Epithelial cell of prostate (primary cell): Measurements from ENCODE around the gene POGLUT3.

Experiments used
- DNase-seq: peaks from one replicate; pipeline ENCODE4 v3.0.0-alpha.2; 2011; ENCODE audit warnings: low read depth, low spot score
- H3K27ac ChIP-seq: fragments of 450-650 bp; 2 replicates; pipeline ENCODE4 v1.5.1; 2017; ENCODE audit warnings: mild to moderate bottlenecking

The POGLUT3 gene

GRCh38 chr11:108498046-108498815 lies at the start of gene POGLUT3:
POGLUT3 (minus strand) TSS chr11:108498384; CDS start chr11:108498366, 18 bp downstream.
- DNase-seq = no peak
- peak within 1 kb of the TSS; percentile 73 for H3K27ac ChIP-seq

- no peak for DNase-seq
- no peak overlapping the region for H3K27ac ChIP-seq
Measured at GRCh38 chr11:108545909-108546501, 47.8 kb upstream of the POGLUT3 start.

- no peak overlapping the region for H3K27ac ChIP-seq
- DNase-seq = no peak
Measured at GRCh38 chr11:108543316-108543964, 45.3 kb upstream of the POGLUT3 start.

GRCh38 chr11:108541531-108541930 lies 43.3 kb upstream of the POGLUT3 start:
- DNase-seq = no peak
- H3K27ac ChIP-seq = no peak overlapping the region

- H3K27ac ChIP-seq = peak overlapping the region; percentile 35
- DNase-seq = no peak
Measured at GRCh38 chr11:108538502-108538901, 40.3 kb upstream of the POGLUT3 start.

GRCh38 chr11:108538022-108538424 lies 39.8 kb upstream of the POGLUT3 start:
- peak; percentile 40 for DNase-seq
- peak overlapping the region; percentile 35 for H3K27ac ChIP-seq

- H3K27ac ChIP-seq = no peak overlapping the region
- peak; percentile 34 for DNase-seq
Measured at GRCh38 chr11:108536783-108537182, 38.6 kb upstream of the POGLUT3 start.

- no peak for DNase-seq
Measured at GRCh38 chr11:108535384-108535955, 37.3 kb upstream of the POGLUT3 start.

GRCh38 chr11:108534274-108534882 lies 36.2 kb upstream of the POGLUT3 start:
- H3K27ac ChIP-seq = no peak overlapping the region
- no peak for DNase-seq

More at GRCh38 chr11:108535384-108535955, 37.3 kb upstream of the POGLUT3 start:
- H3K27ac ChIP-seq = no peak overlapping the region

- no peak for DNase-seq
Measured at GRCh38 chr11:108530426-108530825, 32.2 kb upstream of the POGLUT3 start.

GRCh38 chr11:108527382-108527781 lies 29.2 kb upstream of the POGLUT3 start:
- no peak for DNase-seq
- no peak overlapping the region for H3K27ac ChIP-seq

More at GRCh38 chr11:108530426-108530825, 32.2 kb upstream of the POGLUT3 start:
- H3K27ac ChIP-seq = no peak overlapping the region

- no peak overlapping the region for H3K27ac ChIP-seq
- no peak for DNase-seq
Measured at GRCh38 chr11:108525161-108525560, 27.0 kb upstream of the POGLUT3 start.

- no peak overlapping the region for H3K27ac ChIP-seq
- DNase-seq = no peak
Measured at GRCh38 chr11:108524422-108524821, 26.2 kb upstream of the POGLUT3 start.

GRCh38 chr11:108522318-108522717 lies 24.1 kb upstream of the POGLUT3 start:
- DNase-seq = no peak
- no peak overlapping the region for H3K27ac ChIP-seq

- no peak for DNase-seq
Measured at GRCh38 chr11:108518581-108518980, 20.4 kb upstream of the POGLUT3 start.

GRCh38 chr11:108516125-108516524 lies 17.9 kb upstream of the POGLUT3 start:
- no peak for DNase-seq

More at GRCh38 chr11:108518581-108518980, 20.4 kb upstream of the POGLUT3 start:
- H3K27ac ChIP-seq = no peak overlapping the region

GRCh38 chr11:108512708-108513107 lies 14.5 kb upstream of the POGLUT3 start:
- peak overlapping the region; percentile 51 for H3K27ac ChIP-seq
- no peak for DNase-seq

More at GRCh38 chr11:108516125-108516524, 17.9 kb upstream of the POGLUT3 start:
- no peak overlapping the region for H3K27ac ChIP-seq

GRCh38 chr11:108511851-108512474 lies 13.8 kb upstream of the POGLUT3 start:
- DNase-seq = peak; percentile 72
- H3K27ac ChIP-seq = peak overlapping the region; percentile 51

GRCh38 chr11:108508653-108509593 lies 10.7 kb upstream of the POGLUT3 start:
- peak overlapping the region; percentile 42 for H3K27ac ChIP-seq
- DNase-seq = no peak
